Endothelial cell of hepatic sinusoid (primary cell): ENCODE data around the gene DAP3.
"Not testable (repeated sequence)": the region's sequence is repeated elsewhere in the genome, so short reads cannot be mapped to it uniquely, and the experiment has no call there.

Experiments used
- in situ Hi-C: cut with HindIII; loops from 2 replicates; pipeline ENCODE4 v1.10.0; 2017; ENCODE audit warnings: low sequenced_read_pairs

Gene DAP3

GRCh38 chr1:155715056-155715455 is 26.2 kb downstream of the DAP3 start:
- in situ Hi-C loops: not testable (repeated sequence)

- in situ Hi-C loops: no loop called here
These were observed 26.9 kb downstream of the DAP3 start for GRCh38 chr1:155715777-155716176.

GRCh38 chr1:155717041-155717440 is 28.1 kb downstream of the DAP3 start:
- in situ Hi-C loops: no loop called here

GRCh38 chr1:155718524-155719115 is 29.7 kb downstream of the DAP3 start:
- in situ Hi-C loops: not testable (repeated sequence)

- in situ Hi-C loops: no loop called here
These were observed 30.8 kb downstream of the DAP3 start for GRCh38 chr1:155719703-155720102.

GRCh38 chr1:155725142-155725541 is 36.3 kb downstream of the DAP3 start:
- in situ Hi-C loops: no loop called here

- in situ Hi-C loops: no loop called here
These were observed 40.4 kb downstream of the DAP3 start for GRCh38 chr1:155729031-155729898.

- in situ Hi-C loops: no loop called here
These were observed 52.1 kb downstream of the DAP3 start for GRCh38 chr1:155740995-155741394.

- in situ Hi-C loops: no loop called here
These were observed 53.0 kb downstream of the DAP3 start for GRCh38 chr1:155741908-155742307.

- in situ Hi-C loops: no loop called here
These were observed 55.9 kb downstream of the DAP3 start for GRCh38 chr1:155744711-155745283.

- in situ Hi-C loops: not testable (repeated sequence)
These were observed 56.7 kb downstream of the DAP3 start for GRCh38 chr1:155745284-155746228.

GRCh38 chr1:155747586-155747985 is 58.7 kb downstream of the DAP3 start:
- in situ Hi-C loops: not testable (repeated sequence)

- in situ Hi-C loops: not testable (repeated sequence)
These were observed 59.2 kb downstream of the DAP3 start for GRCh38 chr1:155748141-155748540.

- in situ Hi-C loops: not testable (repeated sequence)
These were observed 70.1 kb downstream of the DAP3 start for GRCh38 chr1:155759017-155759416.

- in situ Hi-C loops: loop anchor here (10.0 kb wide), 1 partner anchor 85 kb away; no protein-coding TSS in a partner anchor
These were observed 71.2 kb downstream of the DAP3 start for GRCh38 chr1:155759966-155760630.

GRCh38 chr1:155760751-155761475 is 72.0 kb downstream of the DAP3 start:
- in situ Hi-C loops: loop anchor here (10.0 kb wide), 1 partner anchor 84 kb away; no protein-coding TSS in a partner anchor

- in situ Hi-C loops: loop anchor here (10.0 kb wide), 1 partner anchor 83 kb away; no protein-coding TSS in a partner anchor
These were observed 73.0 kb downstream of the DAP3 start for GRCh38 chr1:155761736-155762405.

- in situ Hi-C loops: loop anchor here (10.0 kb wide), 1 partner anchor 82 kb away; no protein-coding TSS in a partner anchor
These were observed 74.4 kb downstream of the DAP3 start for GRCh38 chr1:155763090-155763815.
